HEK293 (cell line): ENCODE data around the gene TBC1D19.
A peak's percentile ranks its signal among the peaks of the same experiment; 100 is the strongest.
"Not testable (repeated sequence)": the region's sequence is repeated elsewhere in the genome, so short reads cannot be mapped to it uniquely, and the experiment has no call there.

Experiments used
- CTCF ChIA-PET: fragments of 350-600 bp; formaldehyde crosslinking; extraction: SDS; loops from one replicate; lab custom pipeline; 2021; ENCODE audit warnings: antibody characterized with exemption; lab: Yijun Ruan, JAX
- POLR2A ChIA-PET: fragments of 300-600 bp; formaldehyde crosslinking; extraction: SDS; loops from one replicate; lab custom pipeline; 2020; ENCODE audit warnings: antibody characterized with exemption, inconsistent platforms; lab: Yijun Ruan, JAX
- H3K27ac ChIP-seq: fragments of 200-500 bp; sonication (Bioruptor generic); 2 replicates; pipeline ENCODE4 v1.5.1; 2014; ENCODE audit warnings: low read depth, low read length, control low read depth, inconsistent platforms; ENCODE audit errors: extremely low read depth
- H3K36me3 ChIP-seq, 2 experiments: fragments of 200-500 bp in 1 of 2; sonication (Bioruptor generic) in 1 of 2; 1 replicate in 1 of 2; 2 replicates in 1 of 2; pipeline ENCODE4 v1.5.1; 2014 to 2017; ENCODE audit warnings: inconsistent platforms in 2 of 2, low read length in 2 of 2; ENCODE audit not compliant: control insufficient read depth in 2 of 2, insufficient read depth in 1 of 2
- H3K4me1 ChIP-seq: fragments of 200-500 bp; sonication (Bioruptor generic); 2 replicates; pipeline ENCODE4 v1.5.1; 2014; ENCODE audit warnings: mild to moderate bottlenecking, low read length, inconsistent platforms; ENCODE audit not compliant: control insufficient read depth, insufficient read depth
- H3K4me3 ChIP-seq: 2 replicates; pipeline ENCODE4 v1.5.1; 2011; ENCODE audit warnings: low read depth, mild to moderate bottlenecking, control low read depth, low read length, moderate library complexity
- H3K9me3 ChIP-seq: fragments of 200-500 bp; sonication (Bioruptor generic); 2 replicates; pipeline ENCODE4 v1.5.1; 2014; ENCODE audit warnings: low read depth, low read length, inconsistent platforms; ENCODE audit not compliant: control insufficient read depth, insufficient read depth
- BCL11A ChIP-seq: fragments of 450-650 bp; formaldehyde crosslinking; IDR thresholded peaks from 2 replicates; pipeline ENCODE4 v1.5.1; 2016; ENCODE audit warnings: low read depth, missing biosample characterization, missing genetic modification characterization
- GFI1B ChIP-seq: fragments of 450-650 bp; formaldehyde crosslinking; IDR thresholded peaks from 2 replicates; pipeline ENCODE4 v1.5.1; 2016; ENCODE audit warnings: missing biosample characterization, missing genetic modification characterization
- KLF1 ChIP-seq: fragments of 450-650 bp; formaldehyde crosslinking; IDR thresholded peaks from 2 replicates; pipeline ENCODE4 v1.5.1; 2016; ENCODE audit warnings: missing biosample characterization, missing genetic modification characterization
- REPIN1 ChIP-seq: fragments of 450-650 bp; formaldehyde crosslinking; IDR thresholded peaks from 2 replicates; pipeline ENCODE4 v1.5.1; 2017; ENCODE audit warnings: missing biosample characterization, missing genetic modification characterization, low read depth
- SCRT1 ChIP-seq: fragments of 450-650 bp; formaldehyde crosslinking; IDR thresholded peaks from 2 replicates; pipeline ENCODE4 v1.5.1; 2016; ENCODE audit warnings: missing biosample characterization, missing genetic modification characterization, borderline replicate concordance
- SCRT2 ChIP-seq: fragments of 450-650 bp; formaldehyde crosslinking; IDR thresholded peaks from 2 replicates; pipeline ENCODE4 v1.5.1; 2016; ENCODE audit warnings: missing biosample characterization, missing genetic modification characterization
- SP2 ChIP-seq: fragments of 450-650 bp; formaldehyde crosslinking; IDR thresholded peaks from 2 replicates; pipeline ENCODE4 v1.5.1; 2016; ENCODE audit warnings: missing biosample characterization, missing genetic modification characterization
- ZFP3 ChIP-seq: fragments of 450-650 bp; formaldehyde crosslinking; IDR thresholded peaks from 2 replicates; pipeline ENCODE4 v1.5.1; 2016; ENCODE audit warnings: low read depth, missing biosample characterization, missing genetic modification characterization
- ZFP37 ChIP-seq: fragments of 450-650 bp; formaldehyde crosslinking; IDR thresholded peaks from 2 replicates; pipeline ENCODE4 v1.5.1; 2016; ENCODE audit warnings: missing biosample characterization, missing genetic modification characterization
- ZNF19 ChIP-seq: fragments of 450-650 bp; formaldehyde crosslinking; IDR thresholded peaks from 2 replicates; pipeline ENCODE4; 2016; ENCODE audit warnings: missing biosample characterization, missing genetic modification characterization, low read depth
- ZNF221 ChIP-seq: fragments of 450-650 bp; formaldehyde crosslinking; IDR thresholded peaks from 2 replicates; pipeline ENCODE4 v1.5.1; 2017; ENCODE audit warnings: missing biosample characterization, missing genetic modification characterization, borderline replicate concordance
- ZNF248 ChIP-seq: fragments of 450-650 bp; formaldehyde crosslinking; IDR thresholded peaks from 2 replicates; pipeline ENCODE4 v1.5.1; 2017; ENCODE audit warnings: missing biosample characterization, missing genetic modification characterization
- ZNF302 ChIP-seq: fragments of 450-650 bp; formaldehyde crosslinking; IDR thresholded peaks from 2 replicates; pipeline ENCODE4 v1.5.1; 2016; ENCODE audit warnings: missing biosample characterization, missing genetic modification characterization, low read depth
- ZNF48 ChIP-seq: fragments of 450-650 bp; formaldehyde crosslinking; IDR thresholded peaks from 2 replicates; pipeline ENCODE4 v1.5.1; 2016; ENCODE audit warnings: missing biosample characterization, missing genetic modification characterization
- ZNF514 ChIP-seq: fragments of 450-650 bp; formaldehyde crosslinking; IDR thresholded peaks from 2 replicates; pipeline ENCODE4 v1.5.1; 2016; ENCODE audit warnings: missing biosample characterization, missing genetic modification characterization
- ZNF585B ChIP-seq: fragments of 450-650 bp; formaldehyde crosslinking; IDR thresholded peaks from 2 replicates; pipeline ENCODE4 v1.5.1; 2016; ENCODE audit warnings: missing biosample characterization, missing genetic modification characterization
- ZNF600 ChIP-seq: fragments of 450-650 bp; formaldehyde crosslinking; IDR thresholded peaks from 2 replicates; pipeline ENCODE4 v1.5.1; 2016; ENCODE audit warnings: missing biosample characterization, missing genetic modification characterization
- ZNF654 ChIP-seq: fragments of 450-650 bp; formaldehyde crosslinking; IDR thresholded peaks from 2 replicates; pipeline ENCODE4 v1.5.1; 2016; ENCODE audit warnings: low read depth, missing biosample characterization, missing genetic modification characterization
- ZNF777 ChIP-seq: fragments of 450-650 bp; formaldehyde crosslinking; IDR thresholded peaks from 2 replicates; pipeline ENCODE4 v1.5.1; 2017; ENCODE audit warnings: missing biosample characterization, missing genetic modification characterization, borderline replicate concordance
- ZNF791 ChIP-seq: fragments of 450-650 bp; formaldehyde crosslinking; IDR thresholded peaks from 2 replicates; pipeline ENCODE4 v1.5.1; 2016; ENCODE audit warnings: missing biosample characterization, missing genetic modification characterization
- ZNF843 ChIP-seq: fragments of 450-650 bp; formaldehyde crosslinking; IDR thresholded peaks from 2 replicates; pipeline ENCODE4 v1.5.1; 2016; ENCODE audit warnings: missing biosample characterization, missing genetic modification characterization
- ZSCAN16 ChIP-seq: fragments of 450-650 bp; formaldehyde crosslinking; IDR thresholded peaks from 2 replicates; pipeline ENCODE4 v1.5.1; 2016; ENCODE audit warnings: missing biosample characterization, missing genetic modification characterization
- TF ChIP-seq, protein P1 (sequence below): fragments of 450-650 bp; formaldehyde crosslinking; IDR thresholded peaks from 2 replicates; pipeline ENCODE4 v1.5.1; 2016; ENCODE audit warnings: missing biosample characterization, missing genetic modification characterization
- TF ChIP-seq, protein P2 (sequence below): fragments of 450-650 bp; formaldehyde crosslinking; IDR thresholded peaks from 2 replicates; pipeline ENCODE4 v1.5.1; 2017; ENCODE audit warnings: missing biosample characterization, missing genetic modification characterization

TBC1D19 gene

DNA sequence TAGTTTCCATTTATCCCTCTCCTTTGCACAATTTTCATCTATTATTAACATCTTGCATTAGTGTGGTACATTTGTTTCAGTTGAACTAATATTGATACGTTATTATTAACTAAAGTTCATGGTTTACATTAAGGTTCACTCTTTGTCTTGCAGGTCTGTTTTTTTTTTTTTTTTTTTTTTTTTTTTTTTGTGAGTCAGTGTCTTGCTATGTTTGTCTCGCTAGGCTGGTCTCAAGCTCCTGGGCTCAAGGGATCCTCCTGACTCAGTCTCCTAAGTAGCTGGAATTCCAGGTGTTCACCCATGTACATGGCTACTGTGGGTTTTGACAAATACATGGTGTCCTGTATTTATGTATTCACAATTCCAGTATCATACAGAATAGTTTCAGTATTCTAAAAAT is 6.8 kb downstream of the TBC1D19 start:
- no peak overlapping the region for H3K4me3 ChIP-seq
- CTCF ChIA-PET, result no interaction called here
- TF ChIP-seq ZNF791 (tag by site-specific recombination) (no peak), ZNF221 (no peak), ZNF585B (tag by site-specific recombination) (no peak), ZFP37 (tag by site-specific recombination) (no peak), BCL11A (no peak), ZNF248 (tag by site-specific recombination) (no peak), KLF1 (tag by site-specific recombination) (no peak)
- TF ChIP-seq, protein P1, sequence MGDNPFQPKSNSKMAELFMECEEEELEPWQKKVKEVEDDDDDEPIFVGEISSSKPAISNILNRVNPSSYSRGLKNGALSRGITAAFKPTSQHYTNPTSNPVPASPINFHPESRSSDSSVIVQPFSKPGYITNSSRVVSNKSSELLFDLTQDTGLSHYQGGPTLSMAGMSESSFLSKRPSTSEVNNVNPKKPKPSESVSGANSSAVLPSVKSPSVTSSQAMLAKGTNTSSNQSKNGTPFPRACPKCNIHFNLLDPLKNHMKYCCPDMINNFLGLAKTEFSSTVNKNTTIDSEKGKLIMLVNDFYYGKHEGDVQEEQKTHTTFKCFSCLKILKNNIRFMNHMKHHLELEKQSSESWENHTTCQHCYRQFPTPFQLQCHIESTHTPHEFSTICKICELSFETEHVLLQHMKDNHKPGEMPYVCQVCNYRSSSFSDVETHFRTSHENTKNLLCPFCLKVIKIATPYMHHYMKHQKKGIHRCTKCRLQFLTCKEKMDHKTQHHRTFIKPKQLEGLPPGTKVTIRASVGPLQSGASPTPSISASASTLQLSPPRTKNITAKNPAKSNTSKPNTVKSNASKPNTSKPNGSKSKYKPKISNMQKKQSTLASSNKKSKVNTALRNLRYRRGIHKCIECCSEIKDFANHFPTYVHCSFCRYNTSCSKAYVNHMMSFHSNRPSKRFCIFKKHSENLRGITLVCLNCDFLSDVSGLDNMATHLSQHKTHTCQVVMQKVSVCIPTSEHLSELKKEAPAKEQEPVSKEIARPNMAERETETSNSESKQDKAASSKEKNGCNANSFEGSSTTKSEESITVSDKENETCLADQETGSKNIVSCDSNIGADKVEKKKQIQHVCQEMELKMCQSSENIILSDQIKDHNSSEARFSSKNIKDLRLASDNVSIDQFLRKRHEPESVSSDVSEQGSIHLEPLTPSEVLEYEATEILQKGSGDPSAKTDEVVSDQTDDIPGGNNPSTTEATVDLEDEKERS (tag by site-specific recombination), result no peak
- H3K4me1 ChIP-seq, result no peaks in the 10 kb centered on the region
- H3K36me3 ChIP-seq, result no peaks in the 10 kb centered on the region
- no peak overlapping the region for H3K27ac ChIP-seq
- POLR2A ChIA-PET, result no interaction called here
- H3K9me3 ChIP-seq, result no peaks in the 10 kb centered on the region

DNA sequence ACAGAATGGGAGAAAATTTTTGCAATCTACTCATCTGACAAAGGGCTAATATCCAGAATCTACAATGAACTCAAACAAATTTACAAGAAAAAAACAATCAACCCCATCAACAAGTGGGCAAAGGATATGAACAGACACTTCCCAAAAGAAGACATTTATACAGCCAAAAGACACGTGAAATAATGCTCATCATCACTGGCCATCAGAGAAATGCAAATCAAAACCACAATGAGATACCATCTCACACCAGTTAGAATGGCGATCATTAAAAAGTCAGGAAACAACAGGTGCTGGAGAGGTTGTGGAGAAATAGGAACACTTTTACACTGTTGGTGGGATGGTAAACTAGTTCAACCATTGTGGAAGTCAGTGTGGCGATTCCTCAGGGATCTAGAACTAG is 9.7 kb downstream of the TBC1D19 start:
- CTCF ChIA-PET, H3K27ac ChIP-seq, POLR2A ChIA-PET, H3K36me3 ChIP-seq, H3K4me1 ChIP-seq, H3K9me3 ChIP-seq: not testable (repeated sequence)
- TF ChIP-seq SCRT1 (tag by site-specific recombination) (0 out of 2 replicates have a peak, but pooled peaks have one; percentile 51), SCRT2 (tag by site-specific recombination) (peak; percentile 58; the same call in 1 of the 2 replicates)
- TF ChIP-seq, all 188 proteins: peak for 2; not testable (repeated sequence) for 186
- not testable (repeated sequence) for H3K4me3 ChIP-seq

DNA sequence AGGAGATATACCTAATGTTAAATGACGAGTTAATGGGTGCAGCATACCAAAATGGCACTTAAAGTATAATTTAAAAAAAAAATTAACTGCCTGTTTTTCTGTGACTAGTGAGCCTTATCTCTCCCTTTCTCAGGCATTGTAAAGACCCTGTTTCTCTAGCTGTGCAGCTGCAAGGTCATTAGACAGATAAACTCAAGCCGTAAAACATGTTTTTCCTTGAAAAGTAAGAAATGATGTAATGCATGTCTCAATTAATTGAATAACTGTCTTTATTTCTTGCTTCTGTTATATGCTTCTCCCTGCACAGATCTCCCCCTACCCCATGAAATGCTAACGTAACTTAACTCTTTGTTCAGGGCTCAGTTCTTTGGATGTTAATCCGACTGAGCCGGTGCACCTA is 10.5 kb downstream of the TBC1D19 start:
- TF ChIP-seq ZNF585B (tag by site-specific recombination) (no peak), GFI1B (tag by site-specific recombination) (no peak), ZNF19 (no peak), ZNF48 (tag by site-specific recombination) (no peak)
- POLR2A ChIA-PET, result no interaction called here
- CTCF ChIA-PET, result no interaction called here
- Histone ChIP-seq H3K36me3 (no peaks in the 10 kb centered on the region), H3K9me3 (no peaks in the 10 kb centered on the region), H3K4me3 (no peak overlapping the region), H3K4me1 (no peaks in the 10 kb centered on the region), H3K27ac (no peak overlapping the region)

DNA sequence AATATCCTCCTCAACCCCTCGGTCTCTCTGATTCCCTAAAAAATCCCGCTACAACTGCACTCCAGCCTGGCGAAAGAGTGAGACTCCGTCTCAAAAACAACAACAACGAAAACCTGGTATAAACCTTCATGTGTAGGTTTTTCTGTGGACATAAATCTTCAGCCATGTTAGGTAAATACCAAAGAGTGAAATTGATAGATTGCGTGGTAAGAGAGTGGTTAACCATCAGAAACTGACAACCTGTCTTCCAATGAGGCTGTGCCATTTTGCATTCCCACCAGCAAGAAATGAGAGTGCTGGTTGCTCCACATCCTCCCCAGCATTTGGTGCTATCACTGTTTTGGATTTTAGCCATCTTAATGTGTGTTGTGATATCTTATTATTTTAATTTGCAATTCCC is 10.9 kb downstream of the TBC1D19 start:
- no peak overlapping the region for H3K27ac ChIP-seq
- no peaks in the 10 kb centered on the region for H3K4me1 ChIP-seq
- H3K9me3 ChIP-seq, result no peaks in the 10 kb centered on the region
- H3K4me3 ChIP-seq, result no peak overlapping the region
- ChIA-PET CTCF (no interaction called here), POLR2A (no interaction called here)
- TF ChIP-seq ZNF514 (tag by site-specific recombination), result no peak
- TF ChIP-seq SP2 (tag by site-specific recombination), result no peak
- no peak for TF ChIP-seq ZFP3 (tag by site-specific recombination)
- no peak for TF ChIP-seq ZNF654 (tag by site-specific recombination)
- TF ChIP-seq REPIN1 (tag by site-specific recombination), result no peak
- TF ChIP-seq, protein P2, sequence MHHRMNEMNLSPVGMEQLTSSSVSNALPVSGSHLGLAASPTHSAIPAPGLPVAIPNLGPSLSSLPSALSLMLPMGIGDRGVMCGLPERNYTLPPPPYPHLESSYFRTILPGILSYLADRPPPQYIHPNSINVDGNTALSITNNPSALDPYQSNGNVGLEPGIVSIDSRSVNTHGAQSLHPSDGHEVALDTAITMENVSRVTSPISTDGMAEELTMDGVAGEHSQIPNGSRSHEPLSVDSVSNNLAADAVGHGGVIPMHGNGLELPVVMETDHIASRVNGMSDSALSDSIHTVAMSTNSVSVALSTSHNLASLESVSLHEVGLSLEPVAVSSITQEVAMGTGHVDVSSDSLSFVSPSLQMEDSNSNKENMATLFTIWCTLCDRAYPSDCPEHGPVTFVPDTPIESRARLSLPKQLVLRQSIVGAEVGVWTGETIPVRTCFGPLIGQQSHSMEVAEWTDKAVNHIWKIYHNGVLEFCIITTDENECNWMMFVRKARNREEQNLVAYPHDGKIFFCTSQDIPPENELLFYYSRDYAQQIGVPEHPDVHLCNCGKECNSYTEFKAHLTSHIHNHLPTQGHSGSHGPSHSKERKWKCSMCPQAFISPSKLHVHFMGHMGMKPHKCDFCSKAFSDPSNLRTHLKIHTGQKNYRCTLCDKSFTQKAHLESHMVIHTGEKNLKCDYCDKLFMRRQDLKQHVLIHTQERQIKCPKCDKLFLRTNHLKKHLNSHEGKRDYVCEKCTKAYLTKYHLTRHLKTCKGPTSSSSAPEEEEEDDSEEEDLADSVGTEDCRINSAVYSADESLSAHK (tag by site-specific recombination), result no peak
- no peak for TF ChIP-seq ZNF777 (tag by site-specific recombination)
- no peak for TF ChIP-seq ZNF600
- TF ChIP-seq ZNF843 (tag by site-specific recombination), result no peak
- no peak for TF ChIP-seq ZSCAN16 (tag by site-specific recombination)
- no peak for TF ChIP-seq ZNF302 (tag by site-specific recombination)
- no peak for TF ChIP-seq SCRT1 (tag by site-specific recombination)
- no peaks in the 10 kb centered on the region for H3K36me3 ChIP-seq
